ENCODE data around the gene BTBD10. TPM values are rescaled to one million over a fixed set of nuclear protein-coding genes. Genes with fewer than 3 reads are reported as not detected.

The BTBD10 gene
- total and polyA plus RNA-seq, 2 of the 13 experiments (the other 11 are each of a cell fraction or from before 2014, with no cell fraction given), result 9.8 to 26.6 TPM

DNA sequence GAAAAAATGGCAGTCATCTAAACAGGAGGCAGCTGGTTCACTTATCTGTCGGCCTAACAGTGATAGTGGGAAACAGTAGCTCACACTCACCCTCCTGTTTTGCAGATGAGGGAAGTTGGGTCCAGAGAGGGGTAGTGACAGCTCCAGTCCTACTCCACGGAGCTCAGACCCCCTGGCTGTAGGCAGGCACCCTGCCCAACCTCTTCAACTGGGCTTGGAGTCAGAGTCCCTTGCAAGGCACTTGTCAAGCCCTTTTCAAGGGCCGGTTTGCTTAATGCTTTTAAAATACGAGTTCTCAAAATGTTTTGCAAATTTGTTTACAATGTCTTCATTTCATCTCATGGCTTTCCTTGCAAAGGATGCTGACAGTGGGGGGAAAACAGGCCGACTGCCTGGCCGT, 110.3 kb downstream of the BTBD10 start:
- Histone ChIP-seq H3K27ac (ENCODE audit: extremely low read length, insufficient read depth, low read length) (no peak overlapping the region), H4K20me1 (ENCODE audit: insufficient read depth, low read length) (no peaks in the 10 kb centered on the region), H3K4me3 (replicated peaks in 1 of 3; ENCODE audit: insufficient read depth in 1 of 3, low read depth in 2 of 3, low read length in 3 of 3) (no peak overlapping the region), H3K79me2 (ENCODE audit: insufficient read depth, low read length) (no peaks in the 10 kb centered on the region), H3K36me3 (replicated peaks in 1 of 2; ENCODE audit: control insufficient read depth in 1 of 2, insufficient read depth in 2 of 2, low read length in 2 of 2) (no peaks in the 10 kb centered on the region; a peak in 1 of 5 replicates), H3K9ac (ENCODE audit: insufficient read depth, low read depth, low read length) (no peak overlapping the region), H3K9me3 (ENCODE audit: low read length) (no peaks in the 10 kb centered on the region), H2AFZ (ENCODE audit: low read length) (no peak overlapping the region), H3K4me1 (ENCODE audit: insufficient read depth, low read length) (no peaks in the 10 kb centered on the region), H3K27me3 (ENCODE audit: control insufficient read depth in 1 of 2, insufficient read depth in 2 of 2, low read length in 2 of 2) (no peaks in the 10 kb centered on the region), H3K4me2 (ENCODE audit: low read depth, low read length) (no peak overlapping the region)
- no peak for FAIRE-seq
- ATAC-seq, result no peak
- in situ Hi-C loops (cut with HindIII; ENCODE audit: extremely low pct_ligation_motif_present, low pct_unique_long_range_greater_than_20kb) (no loop called here), intact Hi-C loops (cut with micrococcal nuclease; ENCODE audit: unreplicated experiment) (no loop called here)
- POLR2A ChIA-PET, result no interaction called here
- 74% methylated on average over 6 of the region's 6 CpGs for WGBS (ENCODE audit: low lambda C conversion rate)
- no TSS peak for BruUV-seq (replicated peaks)
- CTCF ChIA-PET (ENCODE audit: low intra/inter-chr PET ratio, low total read pairs), result no interaction called here
- no peak for DNase-seq (ENCODE audit: low spot score)
- TF ChIP-seq ZNF891 (CRISPR knock-in tag; IDR thresholded peaks at IDR 0.05) (no peak), ARHGAP35 (CRISPR knock-in tag; IDR thresholded peaks at IDR 0.05; ENCODE audit: borderline replicate concordance) (no peak), ELF3 (CRISPR knock-in tag; IDR thresholded peaks at IDR 0.05) (no peak), ZNF703 (CRISPR knock-in tag; IDR thresholded peaks at IDR 0.05; ENCODE audit: borderline replicate concordance) (no peak), SSRP1 (CRISPR knock-in tag; IDR thresholded peaks at IDR 0.05) (no peak), ZNF446 (CRISPR knock-in tag; IDR thresholded peaks at IDR 0.05) (no peak), FOXM1 (CRISPR knock-in tag; IDR thresholded peaks at IDR 0.05) (no peak), HMG20B (CRISPR knock-in tag; conservative IDR thresholded peaks at IDR 0.05) (no peak), RELA (CRISPR knock-in tag; IDR thresholded peaks at IDR 0.05) (no peak), ZNF768 (CRISPR knock-in tag; IDR thresholded peaks at IDR 0.05) (no peak)
- TF ChIP-seq, protein P1, sequence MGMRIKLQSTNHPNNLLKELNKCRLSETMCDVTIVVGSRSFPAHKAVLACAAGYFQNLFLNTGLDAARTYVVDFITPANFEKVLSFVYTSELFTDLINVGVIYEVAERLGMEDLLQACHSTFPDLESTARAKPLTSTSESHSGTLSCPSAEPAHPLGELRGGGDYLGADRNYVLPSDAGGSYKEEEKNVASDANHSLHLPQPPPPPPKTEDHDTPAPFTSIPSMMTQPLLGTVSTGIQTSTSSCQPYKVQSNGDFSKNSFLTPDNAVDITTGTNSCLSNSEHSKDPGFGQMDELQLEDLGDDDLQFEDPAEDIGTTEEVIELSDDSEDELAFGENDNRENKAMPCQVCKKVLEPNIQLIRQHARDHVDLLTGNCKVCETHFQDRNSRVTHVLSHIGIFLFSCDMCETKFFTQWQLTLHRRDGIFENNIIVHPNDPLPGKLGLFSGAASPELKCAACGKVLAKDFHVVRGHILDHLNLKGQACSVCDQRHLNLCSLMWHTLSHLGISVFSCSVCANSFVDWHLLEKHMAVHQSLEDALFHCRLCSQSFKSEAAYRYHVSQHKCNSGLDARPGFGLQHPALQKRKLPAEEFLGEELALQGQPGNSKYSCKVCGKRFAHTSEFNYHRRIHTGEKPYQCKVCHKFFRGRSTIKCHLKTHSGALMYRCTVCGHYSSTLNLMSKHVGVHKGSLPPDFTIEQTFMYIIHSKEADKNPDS (CRISPR knock-in tag; IDR thresholded peaks at IDR 0.05), result no peak
- TF ChIP-seq, protein P2, sequence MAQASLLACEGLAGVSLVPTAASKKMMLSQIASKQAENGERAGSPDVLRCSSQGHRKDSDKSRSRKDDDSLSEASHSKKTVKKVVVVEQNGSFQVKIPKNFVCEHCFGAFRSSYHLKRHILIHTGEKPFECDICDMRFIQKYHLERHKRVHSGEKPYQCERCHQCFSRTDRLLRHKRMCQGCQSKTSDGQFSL (CRISPR knock-in tag; IDR thresholded peaks at IDR 0.05), result no peak
- TF ChIP-seq, protein P3, sequence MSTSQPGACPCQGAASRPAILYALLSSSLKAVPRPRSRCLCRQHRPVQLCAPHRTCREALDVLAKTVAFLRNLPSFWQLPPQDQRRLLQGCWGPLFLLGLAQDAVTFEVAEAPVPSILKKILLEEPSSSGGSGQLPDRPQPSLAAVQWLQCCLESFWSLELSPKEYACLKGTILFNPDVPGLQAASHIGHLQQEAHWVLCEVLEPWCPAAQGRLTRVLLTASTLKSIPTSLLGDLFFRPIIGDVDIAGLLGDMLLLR (CRISPR knock-in tag; IDR thresholded peaks at IDR 0.05), result no peak

All from HepG2 (cell line).